ENCODE data around the gene NDEL1. TPM values are rescaled to one million over a fixed set of nuclear protein-coding genes. Genes with fewer than 3 reads are reported as not detected.
"Not testable (repeated sequence)": the region's sequence is repeated elsewhere in the genome, so short reads cannot be mapped to it uniquely, and the experiment has no call there.

NDEL1 gene
- total RNA-seq, 1 donor from 2014 or later: 68.2 TPM

DNA sequence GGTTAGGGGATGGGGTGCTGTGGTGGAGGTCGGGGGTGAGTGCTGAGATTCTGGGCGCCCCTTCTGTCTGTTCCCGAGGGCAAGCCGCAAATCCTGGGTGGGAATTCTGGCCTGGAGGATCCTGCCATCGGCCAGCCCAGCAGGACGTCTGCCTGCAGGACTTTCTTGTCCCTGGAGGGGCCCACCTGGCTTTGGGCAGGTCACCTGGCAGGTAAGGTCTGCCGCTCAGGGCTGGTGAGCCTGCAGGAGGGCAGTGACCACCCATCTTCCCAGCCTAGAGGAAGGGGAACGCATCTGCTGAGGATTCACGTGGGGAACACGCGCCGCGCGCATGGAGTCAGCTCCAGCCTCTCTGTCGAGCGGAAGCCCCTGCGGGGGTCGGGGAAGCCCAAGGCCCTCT, 43.4 kb upstream of the NDEL1 start:
- H3K27me3 Mint-ChIP-seq (ENCODE audit: unreplicated experiment): peaks cover 28% of the 10 kb centered on the region
- peaks cover 5% of the 10 kb centered on the region for H3K4me1 Mint-ChIP-seq (ENCODE audit: unreplicated experiment)
- no peaks in the 10 kb centered on the region for H3K36me3 Mint-ChIP-seq (ENCODE audit: unreplicated experiment)
- TF ChIP-seq, protein P1, sequence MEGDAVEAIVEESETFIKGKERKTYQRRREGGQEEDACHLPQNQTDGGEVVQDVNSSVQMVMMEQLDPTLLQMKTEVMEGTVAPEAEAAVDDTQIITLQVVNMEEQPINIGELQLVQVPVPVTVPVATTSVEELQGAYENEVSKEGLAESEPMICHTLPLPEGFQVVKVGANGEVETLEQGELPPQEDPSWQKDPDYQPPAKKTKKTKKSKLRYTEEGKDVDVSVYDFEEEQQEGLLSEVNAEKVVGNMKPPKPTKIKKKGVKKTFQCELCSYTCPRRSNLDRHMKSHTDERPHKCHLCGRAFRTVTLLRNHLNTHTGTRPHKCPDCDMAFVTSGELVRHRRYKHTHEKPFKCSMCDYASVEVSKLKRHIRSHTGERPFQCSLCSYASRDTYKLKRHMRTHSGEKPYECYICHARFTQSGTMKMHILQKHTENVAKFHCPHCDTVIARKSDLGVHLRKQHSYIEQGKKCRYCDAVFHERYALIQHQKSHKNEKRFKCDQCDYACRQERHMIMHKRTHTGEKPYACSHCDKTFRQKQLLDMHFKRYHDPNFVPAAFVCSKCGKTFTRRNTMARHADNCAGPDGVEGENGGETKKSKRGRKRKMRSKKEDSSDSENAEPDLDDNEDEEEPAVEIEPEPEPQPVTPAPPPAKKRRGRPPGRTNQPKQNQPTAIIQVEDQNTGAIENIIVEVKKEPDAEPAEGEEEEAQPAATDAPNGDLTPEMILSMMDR (IDR thresholded peaks at IDR 0.05): no peak
- H3K4me3 Mint-ChIP-seq (ENCODE audit: unreplicated experiment): no peak overlapping the region
- DNase-seq (ENCODE audit: extremely low spot score, unreplicated experiment): no peak
- H3K27ac Mint-ChIP-seq (ENCODE audit: unreplicated experiment): no peak overlapping the region
- no peaks in the 10 kb centered on the region for H3K9me3 Mint-ChIP-seq (ENCODE audit: unreplicated experiment)

GRCh38 chr17:8392674-8393469, 42.8 kb upstream of the NDEL1 start:
- H3K27me3 Mint-ChIP-seq (ENCODE audit: unreplicated experiment): peaks cover 34% of the 10 kb centered on the region
- TF ChIP-seq, protein P1 (IDR thresholded peaks at IDR 0.05): no peak
- H3K4me1 Mint-ChIP-seq (ENCODE audit: unreplicated experiment): peaks cover 5% of the 10 kb centered on the region
- H3K4me3 Mint-ChIP-seq (ENCODE audit: unreplicated experiment): no peak overlapping the region
- no peak overlapping the region for H3K27ac Mint-ChIP-seq (ENCODE audit: unreplicated experiment)
- DNase-seq (ENCODE audit: extremely low spot score, unreplicated experiment): no peak
- H3K9me3 Mint-ChIP-seq (ENCODE audit: unreplicated experiment): no peaks in the 10 kb centered on the region
- H3K36me3 Mint-ChIP-seq (ENCODE audit: unreplicated experiment): no peaks in the 10 kb centered on the region

DNA sequence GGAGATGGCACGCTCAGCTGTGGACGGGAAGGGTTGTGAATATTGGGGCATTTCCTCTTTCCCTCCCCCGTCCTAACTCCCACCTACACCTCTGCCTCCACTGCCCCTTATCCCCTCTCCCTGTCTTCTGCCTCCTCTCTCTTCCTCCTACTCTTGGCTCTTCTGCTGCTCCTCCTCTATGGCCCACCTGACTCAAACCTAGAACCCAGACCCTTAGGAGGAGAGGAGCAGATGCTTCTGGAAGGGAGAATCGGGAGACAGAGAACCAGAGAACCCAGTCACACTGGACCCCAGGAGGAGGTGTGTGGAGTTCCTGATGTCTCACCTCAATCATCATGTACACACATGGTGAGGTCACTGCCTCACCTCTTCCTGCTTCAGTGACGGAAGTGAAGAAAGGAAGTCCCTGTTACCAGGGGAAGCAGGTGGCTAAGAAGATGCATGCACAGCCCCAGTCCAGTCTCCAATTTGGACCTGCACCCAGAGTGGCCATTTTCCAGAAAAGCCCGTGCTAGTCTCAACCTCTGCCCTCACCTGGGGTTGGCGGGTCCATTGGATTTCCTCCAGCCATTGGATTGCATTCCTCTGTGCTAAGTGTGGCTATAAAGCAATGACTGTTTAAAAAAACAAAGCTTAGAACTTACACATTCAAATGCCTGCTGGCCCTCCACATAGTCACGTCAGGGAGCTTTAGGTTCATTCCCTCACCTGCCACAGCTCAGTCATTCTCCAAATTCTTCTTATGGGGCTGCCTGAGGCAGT, 42.0 kb upstream of the NDEL1 start:
- H3K9me3 Mint-ChIP-seq (ENCODE audit: unreplicated experiment): no peaks in the 10 kb centered on the region
- no peak overlapping the region for H3K27ac Mint-ChIP-seq (ENCODE audit: unreplicated experiment)
- H3K27me3 Mint-ChIP-seq (ENCODE audit: unreplicated experiment): peaks cover 40% of the 10 kb centered on the region

GRCh38 chr17:8394497-8394896, 41.2 kb upstream of the NDEL1 start:
- H3K4me3 Mint-ChIP-seq (ENCODE audit: unreplicated experiment); H3K27ac Mint-ChIP-seq (ENCODE audit: unreplicated experiment); H3K9me3 Mint-ChIP-seq (ENCODE audit: unreplicated experiment); H3K4me1 Mint-ChIP-seq (ENCODE audit: unreplicated experiment); DNase-seq (ENCODE audit: extremely low spot score, unreplicated experiment); H3K36me3 Mint-ChIP-seq (ENCODE audit: unreplicated experiment): not testable (repeated sequence)
- peaks cover 41% of the 10 kb centered on the region for H3K27me3 Mint-ChIP-seq (ENCODE audit: unreplicated experiment)

More for the DNA sequence above, 42.0 kb upstream of the NDEL1 start:
- H3K4me1 Mint-ChIP-seq (ENCODE audit: unreplicated experiment): peaks cover 5% of the 10 kb centered on the region
- no peak for DNase-seq (ENCODE audit: extremely low spot score, unreplicated experiment)
- H3K4me3 Mint-ChIP-seq (ENCODE audit: unreplicated experiment): no peak overlapping the region
- TF ChIP-seq, protein P1 (IDR thresholded peaks at IDR 0.05): no peak
- H3K36me3 Mint-ChIP-seq (ENCODE audit: unreplicated experiment): no peaks in the 10 kb centered on the region

GRCh38 chr17:8397636-8398035, 38.0 kb upstream of the NDEL1 start, which contains the start of gene RNF222:
RNF222 (minus strand) TSS chr17:8397827; CDS start chr17:8393461, 4,366 bp downstream.
- Mint-ChIP-seq H3K9me3 (ENCODE audit: unreplicated experiment) (no peaks in the 10 kb centered on the region), H3K27me3 (ENCODE audit: unreplicated experiment) (peaks cover 60% of the 10 kb centered on the region)

More at GRCh38 chr17:8397636-8398035, 38.0 kb upstream of the NDEL1 start, which contains the start of gene RNF222:
- Mint-ChIP-seq H3K27ac (ENCODE audit: unreplicated experiment) (no peak within 1 kb of the TSS), H3K4me1 (ENCODE audit: unreplicated experiment) (peaks cover 2% of the 10 kb centered on the region), H3K36me3 (ENCODE audit: unreplicated experiment) (no peaks in the 10 kb centered on the region), H3K4me3 (ENCODE audit: unreplicated experiment) (no peak within 1 kb of the TSS)
- TF ChIP-seq, protein P1 (IDR thresholded peaks at IDR 0.05): no peak
- no peak for DNase-seq (ENCODE audit: extremely low spot score, unreplicated experiment)

All from osteocyte (in vitro differentiated cells).